SHP77 treated with DMSO at 0.1 percent for 48 hours (cell line): Measurements from ENCODE around the gene FTSJ1.
A peak's percentile ranks its signal among the peaks of the same experiment; 100 is the strongest.
"Not testable (repeated sequence)": the region's sequence is repeated elsewhere in the genome, so short reads cannot be mapped to it uniquely, and the experiment has no call there.

Experiments
- DNase-seq: peaks from one replicate; lab custom pipeline; 2025; lab: John Stamatoyannopoulos, UW

The FTSJ1 gene

GRCh38 chrX:48475774-48476577, at the start of gene FTSJ1:
Gene FTSJ1, plus strand, starts transcription at chrX:48476199. Its CDS starts 1,849 bp downstream, at chrX:48478048.
- DNase-seq = peak; percentile 71

- not testable (repeated sequence) for DNase-seq
These were observed 48.8 kb upstream of the FTSJ1 start for GRCh38 chrX:48427027-48427716.

- not testable (repeated sequence) for DNase-seq
These were observed 46.4 kb upstream of the FTSJ1 start for GRCh38 chrX:48429606-48430005.

GRCh38 chrX:48430166-48430565, 45.8 kb upstream of the FTSJ1 start:
- not testable (repeated sequence) for DNase-seq

GRCh38 chrX:48433713-48434112, 42.3 kb upstream of the FTSJ1 start:
- not testable (repeated sequence) for DNase-seq

GRCh38 chrX:48447201-48447600, 28.8 kb upstream of the FTSJ1 start:
- not testable (repeated sequence) for DNase-seq

- DNase-seq = no peak
These were observed 25.9 kb upstream of the FTSJ1 start for GRCh38 chrX:48450076-48450475.

GRCh38 chrX:48451708-48452107, 24.3 kb upstream of the FTSJ1 start:
- no peak for DNase-seq

GRCh38 chrX:48456628-48457331, 19.2 kb upstream of the FTSJ1 start:
- DNase-seq = no peak

- DNase-seq = no peak
These were observed 17.3 kb upstream of the FTSJ1 start for GRCh38 chrX:48458711-48459110.

- DNase-seq = no peak
These were observed 16.5 kb upstream of the FTSJ1 start for GRCh38 chrX:48459483-48459882.

GRCh38 chrX:48460031-48460430, 16.0 kb upstream of the FTSJ1 start:
- no peak for DNase-seq

GRCh38 chrX:48460606-48461005, 15.4 kb upstream of the FTSJ1 start:
- DNase-seq = no peak

GRCh38 chrX:48461830-48462229, 14.2 kb upstream of the FTSJ1 start:
- no peak for DNase-seq

- no peak for DNase-seq
These were observed 10.6 kb upstream of the FTSJ1 start for GRCh38 chrX:48465336-48465933.

- DNase-seq = no peak
These were observed 9.3 kb upstream of the FTSJ1 start for GRCh38 chrX:48466696-48467095.

GRCh38 chrX:48467281-48467761, 8.7 kb upstream of the FTSJ1 start:
- no peak for DNase-seq

- no peak for DNase-seq
These were observed 7.7 kb upstream of the FTSJ1 start for GRCh38 chrX:48468247-48468671.

GRCh38 chrX:48468693-48469691, 7.0 kb upstream of the FTSJ1 start:
- DNase-seq = no peak

GRCh38 chrX:48470110-48470832, 5.7 kb upstream of the FTSJ1 start, which contains the start of gene SLC38A5:
Gene SLC38A5, minus strand, starts transcription at chrX:48470260. Its CDS starts 2,336 bp downstream, at chrX:48467924.
- DNase-seq = no peak
